ENCODE data around the gene HPGD. TPM values are rescaled to one million over a fixed set of nuclear protein-coding genes. Genes with fewer than 3 reads are reported as not detected.
"Not testable (repeated sequence)": the region's sequence is repeated elsewhere in the genome, so short reads cannot be mapped to it uniquely, and the experiment has no call there.

HPGD gene
- total and polyA plus RNA-seq, 12 donors = 3.6 to 443 (median 18.4) TPM

DNA sequence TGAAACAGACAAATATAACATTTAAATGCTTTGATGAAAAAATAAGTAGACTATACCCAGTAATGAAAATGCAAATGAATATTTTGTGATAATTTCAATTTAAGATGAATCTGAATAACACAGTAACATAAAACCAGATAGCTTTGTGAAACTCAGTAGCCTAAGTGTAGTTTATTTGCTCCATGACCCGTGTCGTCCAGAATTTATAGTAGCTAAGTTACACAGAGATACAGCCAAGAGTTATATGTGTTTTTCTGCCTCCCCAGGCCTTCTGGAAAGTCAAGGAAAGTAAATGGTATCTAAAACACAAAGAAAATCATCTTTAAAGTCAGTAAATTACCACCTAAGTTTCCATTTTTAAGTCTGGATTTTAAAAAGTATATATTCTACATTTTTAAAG is 26.7 kb downstream of the HPGD start:
- no peaks in the 10 kb centered on the region for H3K36me3 ChIP-seq (replicated peaks in 1 of 2)
- no peak overlapping the region for H3K27ac ChIP-seq
- H3K4me1 ChIP-seq (replicated peaks in 1 of 2) = peaks cover 0 to 4% of the 10 kb centered on the region in 2 donors
- no peak for DNase-seq
- TF ChIP-seq POLR2A (IDR thresholded peaks at IDR 0.05) = no peak
- TF ChIP-seq, protein P1, sequence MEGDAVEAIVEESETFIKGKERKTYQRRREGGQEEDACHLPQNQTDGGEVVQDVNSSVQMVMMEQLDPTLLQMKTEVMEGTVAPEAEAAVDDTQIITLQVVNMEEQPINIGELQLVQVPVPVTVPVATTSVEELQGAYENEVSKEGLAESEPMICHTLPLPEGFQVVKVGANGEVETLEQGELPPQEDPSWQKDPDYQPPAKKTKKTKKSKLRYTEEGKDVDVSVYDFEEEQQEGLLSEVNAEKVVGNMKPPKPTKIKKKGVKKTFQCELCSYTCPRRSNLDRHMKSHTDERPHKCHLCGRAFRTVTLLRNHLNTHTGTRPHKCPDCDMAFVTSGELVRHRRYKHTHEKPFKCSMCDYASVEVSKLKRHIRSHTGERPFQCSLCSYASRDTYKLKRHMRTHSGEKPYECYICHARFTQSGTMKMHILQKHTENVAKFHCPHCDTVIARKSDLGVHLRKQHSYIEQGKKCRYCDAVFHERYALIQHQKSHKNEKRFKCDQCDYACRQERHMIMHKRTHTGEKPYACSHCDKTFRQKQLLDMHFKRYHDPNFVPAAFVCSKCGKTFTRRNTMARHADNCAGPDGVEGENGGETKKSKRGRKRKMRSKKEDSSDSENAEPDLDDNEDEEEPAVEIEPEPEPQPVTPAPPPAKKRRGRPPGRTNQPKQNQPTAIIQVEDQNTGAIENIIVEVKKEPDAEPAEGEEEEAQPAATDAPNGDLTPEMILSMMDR (IDR thresholded peaks at IDR 0.05) = no peak
- H3K9me3 ChIP-seq (replicated peaks in 1 of 3) = no peaks in the 10 kb centered on the region
- no peaks in the 10 kb centered on the region for H3K27me3 ChIP-seq
- H3K4me3 ChIP-seq = no peak overlapping the region
- intact Hi-C loops (cut with DNase I) = no loop called here
- 52 to 73% (median 58%) methylated on average over 2 of the region's 2 CpGs for WGBS, 4 donors

GRCh38 chr4:174494726-174495125 is 27.6 kb downstream of the HPGD start:
- DNase-seq = no peak
- intact Hi-C loops (cut with DNase I) = no loop called here
- no peak overlapping the region for H3K4me3 ChIP-seq

GRCh38 chr4:174494146-174494545 is 28.1 kb downstream of the HPGD start:
- no peak overlapping the region for H3K4me3 ChIP-seq
- H3K27me3 ChIP-seq = no peaks in the 10 kb centered on the region
- intact Hi-C loops (cut with DNase I) = no loop called here
- no peaks in the 10 kb centered on the region for H3K9me3 ChIP-seq (replicated peaks in 1 of 3)
- peaks cover 0 to 7% of the 10 kb centered on the region in 2 donors for H3K4me1 ChIP-seq (replicated peaks in 1 of 2)
- no peak overlapping the region for H3K27ac ChIP-seq
- no peak for TF ChIP-seq POLR2A (IDR thresholded peaks at IDR 0.05)
- TF ChIP-seq, protein P1 (IDR thresholded peaks at IDR 0.05) = no peak
- DNase-seq = no peak
- H3K36me3 ChIP-seq (replicated peaks in 1 of 2) = no peaks in the 10 kb centered on the region

More at GRCh38 chr4:174494726-174495125, 27.6 kb downstream of the HPGD start:
- no peaks in the 10 kb centered on the region for H3K36me3 ChIP-seq (replicated peaks in 1 of 2)
- no peaks in the 10 kb centered on the region for H3K9me3 ChIP-seq (replicated peaks in 1 of 3)
- WGBS, 4 donors = 61 to 71% (median 67%) methylated on average over 3 of the region's 3 CpGs
- H3K27me3 ChIP-seq = no peaks in the 10 kb centered on the region
- no peak for TF ChIP-seq POLR2A (IDR thresholded peaks at IDR 0.05)
- TF ChIP-seq, protein P1 (IDR thresholded peaks at IDR 0.05) = no peak
- H3K4me1 ChIP-seq (replicated peaks in 1 of 2) = peaks cover 0 to 7% of the 10 kb centered on the region in 2 donors
- H3K27ac ChIP-seq = no peak overlapping the region

- no peaks in the 10 kb centered on the region for H3K36me3 ChIP-seq (replicated peaks in 1 of 2)
- H3K4me3 ChIP-seq = no peak overlapping the region
- 18 to 29% (median 19%) methylated on average over 3 of the region's 3 CpGs for WGBS, 4 donors
- no peak for DNase-seq
- H3K4me1 ChIP-seq (replicated peaks in 1 of 2) = peaks cover 0 to 7% of the 10 kb centered on the region in 2 donors
- no peak overlapping the region for H3K27ac ChIP-seq
- intact Hi-C loops (cut with DNase I) = no loop called here
- H3K9me3 ChIP-seq (replicated peaks in 1 of 3) = no peaks in the 10 kb centered on the region
- TF ChIP-seq, protein P1 (IDR thresholded peaks at IDR 0.05) = no peak
- no peak for TF ChIP-seq POLR2A (IDR thresholded peaks at IDR 0.05)
- H3K27me3 ChIP-seq = no peaks in the 10 kb centered on the region
Measured at GRCh38 chr4:174490451-174490961, 31.8 kb downstream of the HPGD start.

DNA sequence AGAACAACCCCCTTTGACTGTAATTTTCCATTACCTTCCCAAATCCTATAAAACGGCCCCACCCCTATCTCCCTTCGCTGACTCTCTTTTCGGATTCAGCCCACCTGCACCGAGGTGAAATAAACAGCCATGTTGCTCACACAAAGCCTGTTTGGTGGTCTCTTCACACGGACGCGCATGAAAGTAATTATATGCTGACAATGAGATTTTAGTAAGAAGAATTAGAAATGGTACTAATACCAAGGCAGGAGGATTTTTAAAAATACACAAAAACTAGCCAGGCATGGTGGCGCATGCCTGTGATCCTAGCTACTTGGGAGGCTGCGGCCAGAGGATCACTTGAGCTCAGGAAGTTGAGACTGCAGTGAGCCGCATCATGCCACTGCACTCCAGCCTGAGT is 33.9 kb downstream of the HPGD start:
- H3K27me3 ChIP-seq; H3K4me3 ChIP-seq; H3K9me3 ChIP-seq (replicated peaks in 1 of 3); H3K36me3 ChIP-seq (replicated peaks in 1 of 2); H3K4me1 ChIP-seq (replicated peaks in 1 of 2); H3K27ac ChIP-seq; DNase-seq; intact Hi-C loops (cut with DNase I): not testable (repeated sequence)
- WGBS, 4 donors = 85 to 95% (median 94%) methylated on average over 10 of the region's 10 CpGs
